Stimulated activated naive CD8-positive, alpha-beta T cell treated with anti-CD3 and anti-CD28 coated beads, Interleukin-15, Interleukin-2, amounts not matched to agents 100 ng/mL and 50 ng/mL, for 24 hours (primary cell): ENCODE measurements around the gene PDXK.
A peak's percentile ranks its signal among the peaks of the same experiment; 100 is the strongest.

Experiments
- H3K27ac Mint-ChIP-seq: one replicate; pipeline ENCODE4 v1.8.0; 2021; ENCODE audit warnings: mild to moderate bottlenecking, mixed read lengths
- H3K27me3 Mint-ChIP-seq: one replicate; pipeline ENCODE4 v1.8.0; 2021; ENCODE audit warnings: mixed read lengths
- H3K36me3 Mint-ChIP-seq: one replicate; pipeline ENCODE4 v1.8.0; 2021; ENCODE audit warnings: low read depth, mixed read lengths
- H3K4me1 Mint-ChIP-seq: one replicate; pipeline ENCODE4 v1.8.0; 2021; ENCODE audit warnings: low read depth, mixed read lengths
- H3K4me3 Mint-ChIP-seq: one replicate; pipeline ENCODE4 v1.8.0; 2021; ENCODE audit warnings: mild to moderate bottlenecking, mixed read lengths
- H3K9me3 Mint-ChIP-seq: one replicate; pipeline ENCODE4 v1.8.0; 2021; ENCODE audit warnings: mixed read lengths

Gene PDXK

GRCh38 chr21:43797925-43798715 is 79.2 kb downstream of the PDXK start:
- no peak overlapping the region for H3K27ac Mint-ChIP-seq
- peaks cover 86% of the 10 kb centered on the region for H3K36me3 Mint-ChIP-seq
- peaks cover 4% of the 10 kb centered on the region for H3K4me1 Mint-ChIP-seq
- H3K27me3 Mint-ChIP-seq = no peaks in the 10 kb centered on the region
- H3K9me3 Mint-ChIP-seq = no peaks in the 10 kb centered on the region
- H3K4me3 Mint-ChIP-seq = no peak overlapping the region

- Mint-ChIP-seq H3K36me3 (peaks cover 86% of the 10 kb centered on the region), H3K27me3 (no peaks in the 10 kb centered on the region), H3K27ac (no peak overlapping the region), H3K4me1 (peaks cover 3% of the 10 kb centered on the region), H3K9me3 (no peaks in the 10 kb centered on the region), H3K4me3 (no peak overlapping the region)
Measured at GRCh38 chr21:43799301-43799840, 80.4 kb downstream of the PDXK start.

GRCh38 chr21:43800124-43800523 is 81.2 kb downstream of the PDXK start:
- peaks cover 3% of the 10 kb centered on the region for H3K4me1 Mint-ChIP-seq
- H3K9me3 Mint-ChIP-seq = no peaks in the 10 kb centered on the region
- H3K27me3 Mint-ChIP-seq = no peaks in the 10 kb centered on the region
- H3K4me3 Mint-ChIP-seq = no peak overlapping the region
- no peak overlapping the region for H3K27ac Mint-ChIP-seq
- peaks cover 79% of the 10 kb centered on the region for H3K36me3 Mint-ChIP-seq

GRCh38 chr21:43800566-43800965 is 81.6 kb downstream of the PDXK start:
- H3K27ac Mint-ChIP-seq = no peak overlapping the region

GRCh38 chr21:43801006-43801783 is 82.3 kb downstream of the PDXK start:
- Mint-ChIP-seq H3K27me3 (no peaks in the 10 kb centered on the region), H3K9me3 (no peaks in the 10 kb centered on the region), H3K4me1 (peaks cover 10% of the 10 kb centered on the region), H3K27ac (no peak overlapping the region), H3K36me3 (peaks cover 76% of the 10 kb centered on the region), H3K4me3 (no peak overlapping the region)

More at GRCh38 chr21:43800566-43800965, 81.6 kb downstream of the PDXK start:
- Mint-ChIP-seq H3K27me3 (no peaks in the 10 kb centered on the region), H3K36me3 (peaks cover 76% of the 10 kb centered on the region), H3K4me1 (peaks cover 4% of the 10 kb centered on the region), H3K4me3 (no peak overlapping the region), H3K9me3 (no peaks in the 10 kb centered on the region)

GRCh38 chr21:43802713-43803313 is 83.9 kb downstream of the PDXK start:
- H3K4me1 Mint-ChIP-seq = peaks cover 19% of the 10 kb centered on the region
- H3K4me3 Mint-ChIP-seq = no peak overlapping the region
- H3K27ac Mint-ChIP-seq = no peak overlapping the region
- no peaks in the 10 kb centered on the region for H3K9me3 Mint-ChIP-seq
- peaks cover 63% of the 10 kb centered on the region for H3K36me3 Mint-ChIP-seq
- no peaks in the 10 kb centered on the region for H3K27me3 Mint-ChIP-seq

- H3K4me1 Mint-ChIP-seq = peaks cover 19% of the 10 kb centered on the region
- H3K4me3 Mint-ChIP-seq = no peak overlapping the region
- no peaks in the 10 kb centered on the region for H3K9me3 Mint-ChIP-seq
- H3K36me3 Mint-ChIP-seq = peaks cover 54% of the 10 kb centered on the region
- no peak overlapping the region for H3K27ac Mint-ChIP-seq
- H3K27me3 Mint-ChIP-seq = no peaks in the 10 kb centered on the region
Measured at GRCh38 chr21:43803558-43804300, 84.8 kb downstream of the PDXK start.

- Mint-ChIP-seq H3K9me3 (no peaks in the 10 kb centered on the region), H3K4me1 (peaks cover 19% of the 10 kb centered on the region), H3K27me3 (no peaks in the 10 kb centered on the region), H3K27ac (peak overlapping the region; percentile 85), H3K36me3 (peaks cover 45% of the 10 kb centered on the region), H3K4me3 (no peak overlapping the region)
Measured at GRCh38 chr21:43805275-43805800, 86.4 kb downstream of the PDXK start.

GRCh38 chr21:43806017-43806710 is 87.2 kb downstream of the PDXK start:
- Mint-ChIP-seq H3K4me3 (no peak overlapping the region), H3K27me3 (no peaks in the 10 kb centered on the region), H3K9me3 (no peaks in the 10 kb centered on the region), H3K27ac (peak overlapping the region; percentile 85), H3K4me1 (peaks cover 24% of the 10 kb centered on the region), H3K36me3 (peaks cover 37% of the 10 kb centered on the region)

GRCh38 chr21:43808367-43808766 is 89.4 kb downstream of the PDXK start:
- peaks cover 16% of the 10 kb centered on the region for H3K36me3 Mint-ChIP-seq
- H3K4me3 Mint-ChIP-seq = no peak overlapping the region
- no peak overlapping the region for H3K27ac Mint-ChIP-seq
- peaks cover 22% of the 10 kb centered on the region for H3K4me1 Mint-ChIP-seq
- H3K27me3 Mint-ChIP-seq = no peaks in the 10 kb centered on the region
- H3K9me3 Mint-ChIP-seq = no peaks in the 10 kb centered on the region

GRCh38 chr21:43808832-43809251 is 89.9 kb downstream of the PDXK start:
- H3K9me3 Mint-ChIP-seq = no peaks in the 10 kb centered on the region
- H3K36me3 Mint-ChIP-seq = peaks cover 12% of the 10 kb centered on the region
- no peak overlapping the region for H3K4me3 Mint-ChIP-seq
- no peak overlapping the region for H3K27ac Mint-ChIP-seq
- no peaks in the 10 kb centered on the region for H3K27me3 Mint-ChIP-seq
- H3K4me1 Mint-ChIP-seq = peaks cover 22% of the 10 kb centered on the region

GRCh38 chr21:43809346-43809799 is 90.4 kb downstream of the PDXK start:
- Mint-ChIP-seq H3K36me3 (peaks cover 9% of the 10 kb centered on the region), H3K27me3 (no peaks in the 10 kb centered on the region), H3K4me1 (peaks cover 22% of the 10 kb centered on the region), H3K4me3 (no peak overlapping the region), H3K27ac (no peak overlapping the region), H3K9me3 (no peaks in the 10 kb centered on the region)

- peaks cover 25% of the 10 kb centered on the region for H3K4me1 Mint-ChIP-seq
- no peak overlapping the region for H3K4me3 Mint-ChIP-seq
- peaks cover 9% of the 10 kb centered on the region for H3K36me3 Mint-ChIP-seq
- no peak overlapping the region for H3K27ac Mint-ChIP-seq
- H3K9me3 Mint-ChIP-seq = no peaks in the 10 kb centered on the region
- H3K27me3 Mint-ChIP-seq = no peaks in the 10 kb centered on the region
Measured at GRCh38 chr21:43809853-43810504, 91.0 kb downstream of the PDXK start.
